OCI-LY3 (cell line): ENCODE measurements around the gene HNRNPDL.

Experiments used
- CTCF ChIP-seq: fragments of 200-600, 300-600 bp; sonication (generic); IDR thresholded peaks from 2 replicates; pipeline ENCODE4 v1.5.1; 2014; ENCODE audit warnings: antibody characterized with exemption, low read length, low read depth
- EZH2phosphoT487 ChIP-seq: fragments of 200-600 bp; shearing (Covaris generic); IDR thresholded peaks from 2 replicates; pipeline ENCODE4 v1.6.1; 2018; ENCODE audit warnings: antibody characterized with exemption, mixed run types, low read depth

GRCh38 chr4:82439088-82439487 lies 8.8 kb upstream of the HNRNPDL start:
- no peak for TF ChIP-seq CTCF
- TF ChIP-seq EZH2phosphoT487 = no peak
